ENCODE data around the gene MTMR2.
"Not testable (repeated sequence)": the region's sequence is repeated elsewhere in the genome, so short reads cannot be mapped to it uniquely, and the experiment has no call there.

MTMR2 gene

DNA sequence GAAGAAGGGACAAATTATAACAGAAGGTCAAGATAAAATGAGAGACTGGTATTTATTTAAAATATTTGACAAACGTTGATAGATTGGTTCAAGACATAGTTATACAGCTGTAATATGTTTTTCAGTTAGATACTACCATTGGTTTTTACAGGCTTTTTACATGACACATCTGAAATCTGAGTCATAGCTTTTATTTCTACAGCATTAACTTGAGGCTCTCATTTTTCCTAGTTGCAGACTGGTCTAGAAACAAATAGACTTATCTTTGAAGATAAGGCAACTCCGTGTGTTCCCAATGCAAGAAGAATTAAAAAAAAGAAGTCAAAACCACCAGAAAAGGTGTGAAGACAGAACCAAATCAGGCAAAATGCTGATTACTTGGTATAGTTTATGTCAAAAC, 102.3 kb downstream of the MTMR2 start:
- peak; percentile 75 for ATAC-seq
- TF ChIP-seq, protein P1, sequence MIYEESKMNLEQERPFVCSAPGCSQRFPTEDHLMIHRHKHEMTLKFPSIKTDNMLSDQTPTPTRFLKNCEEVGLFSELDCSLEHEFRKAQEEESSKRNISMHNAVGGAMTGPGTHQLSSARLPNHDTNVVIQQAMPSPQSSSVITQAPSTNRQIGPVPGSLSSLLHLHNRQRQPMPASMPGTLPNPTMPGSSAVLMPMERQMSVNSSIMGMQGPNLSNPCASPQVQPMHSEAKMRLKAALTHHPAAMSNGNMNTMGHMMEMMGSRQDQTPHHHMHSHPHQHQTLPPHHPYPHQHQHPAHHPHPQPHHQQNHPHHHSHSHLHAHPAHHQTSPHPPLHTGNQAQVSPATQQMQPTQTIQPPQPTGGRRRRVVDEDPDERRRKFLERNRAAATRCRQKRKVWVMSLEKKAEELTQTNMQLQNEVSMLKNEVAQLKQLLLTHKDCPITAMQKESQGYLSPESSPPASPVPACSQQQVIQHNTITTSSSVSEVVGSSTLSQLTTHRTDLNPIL (CRISPR knock-in tag; IDR thresholded peaks at IDR 0.05; ENCODE audit: low read depth), result no peak
- TF ChIP-seq, protein P2, sequence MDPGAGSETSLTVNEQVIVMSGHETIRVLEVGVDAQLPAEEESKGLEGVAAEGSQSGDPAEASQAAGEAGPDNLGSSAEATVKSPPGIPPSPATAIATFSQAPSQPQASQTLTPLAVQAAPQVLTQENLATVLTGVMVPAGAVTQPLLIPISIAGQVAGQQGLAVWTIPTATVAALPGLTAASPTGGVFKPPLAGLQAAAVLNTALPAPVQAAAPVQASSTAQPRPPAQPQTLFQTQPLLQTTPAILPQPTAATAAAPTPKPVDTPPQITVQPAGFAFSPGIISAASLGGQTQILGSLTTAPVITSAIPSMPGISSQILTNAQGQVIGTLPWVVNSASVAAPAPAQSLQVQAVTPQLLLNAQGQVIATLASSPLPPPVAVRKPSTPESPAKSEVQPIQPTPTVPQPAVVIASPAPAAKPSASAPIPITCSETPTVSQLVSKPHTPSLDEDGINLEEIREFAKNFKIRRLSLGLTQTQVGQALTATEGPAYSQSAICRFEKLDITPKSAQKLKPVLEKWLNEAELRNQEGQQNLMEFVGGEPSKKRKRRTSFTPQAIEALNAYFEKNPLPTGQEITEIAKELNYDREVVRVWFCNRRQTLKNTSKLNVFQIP (CRISPR knock-in tag; IDR thresholded peaks at IDR 0.05; ENCODE audit: borderline replicate concordance, low read depth), result no peak
- TF ChIP-seq SNAI2 (CRISPR knock-in tag; IDR thresholded peaks at IDR 0.05) (no peak), ISL1 (CRISPR knock-in tag; IDR thresholded peaks at IDR 0.05) (no peak), BACH2 (CRISPR knock-in tag; IDR thresholded peaks at IDR 0.05; ENCODE audit: borderline replicate concordance) (no peak), ESRRG (CRISPR knock-in tag; IDR thresholded peaks at IDR 0.05) (no peak), ZNF8 (CRISPR knock-in tag; IDR thresholded peaks at IDR 0.05) (no peak), ARNTL (CRISPR knock-in tag; IDR thresholded peaks at IDR 0.05; ENCODE audit: borderline replicate concordance, low read depth) (no peak), ZC3H10 (CRISPR knock-in tag; IDR thresholded peaks at IDR 0.05) (no peak), GLIS3 (CRISPR knock-in tag; IDR thresholded peaks at IDR 0.05) (no peak), OSR1 (CRISPR knock-in tag; IDR thresholded peaks at IDR 0.05) (no peak), ZFP3 (CRISPR knock-in tag; IDR thresholded peaks at IDR 0.05) (no peak), RARB (CRISPR knock-in tag; IDR thresholded peaks at IDR 0.05) (no peak), TCF4 (CRISPR knock-in tag; IDR thresholded peaks at IDR 0.05; ENCODE audit: borderline replicate concordance) (no peak)
- TF ChIP-seq, protein P3, sequence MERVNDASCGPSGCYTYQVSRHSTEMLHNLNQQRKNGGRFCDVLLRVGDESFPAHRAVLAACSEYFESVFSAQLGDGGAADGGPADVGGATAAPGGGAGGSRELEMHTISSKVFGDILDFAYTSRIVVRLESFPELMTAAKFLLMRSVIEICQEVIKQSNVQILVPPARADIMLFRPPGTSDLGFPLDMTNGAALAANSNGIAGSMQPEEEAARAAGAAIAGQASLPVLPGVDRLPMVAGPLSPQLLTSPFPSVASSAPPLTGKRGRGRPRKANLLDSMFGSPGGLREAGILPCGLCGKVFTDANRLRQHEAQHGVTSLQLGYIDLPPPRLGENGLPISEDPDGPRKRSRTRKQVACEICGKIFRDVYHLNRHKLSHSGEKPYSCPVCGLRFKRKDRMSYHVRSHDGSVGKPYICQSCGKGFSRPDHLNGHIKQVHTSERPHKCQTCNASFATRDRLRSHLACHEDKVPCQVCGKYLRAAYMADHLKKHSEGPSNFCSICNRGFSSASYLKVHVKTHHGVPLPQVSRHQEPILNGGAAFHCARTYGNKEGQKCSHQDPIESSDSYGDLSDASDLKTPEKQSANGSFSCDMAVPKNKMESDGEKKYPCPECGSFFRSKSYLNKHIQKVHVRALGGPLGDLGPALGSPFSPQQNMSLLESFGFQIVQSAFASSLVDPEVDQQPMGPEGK (CRISPR knock-in tag; IDR thresholded peaks at IDR 0.05; ENCODE audit: borderline replicate concordance), result no peak
- TF ChIP-seq, protein P4, sequence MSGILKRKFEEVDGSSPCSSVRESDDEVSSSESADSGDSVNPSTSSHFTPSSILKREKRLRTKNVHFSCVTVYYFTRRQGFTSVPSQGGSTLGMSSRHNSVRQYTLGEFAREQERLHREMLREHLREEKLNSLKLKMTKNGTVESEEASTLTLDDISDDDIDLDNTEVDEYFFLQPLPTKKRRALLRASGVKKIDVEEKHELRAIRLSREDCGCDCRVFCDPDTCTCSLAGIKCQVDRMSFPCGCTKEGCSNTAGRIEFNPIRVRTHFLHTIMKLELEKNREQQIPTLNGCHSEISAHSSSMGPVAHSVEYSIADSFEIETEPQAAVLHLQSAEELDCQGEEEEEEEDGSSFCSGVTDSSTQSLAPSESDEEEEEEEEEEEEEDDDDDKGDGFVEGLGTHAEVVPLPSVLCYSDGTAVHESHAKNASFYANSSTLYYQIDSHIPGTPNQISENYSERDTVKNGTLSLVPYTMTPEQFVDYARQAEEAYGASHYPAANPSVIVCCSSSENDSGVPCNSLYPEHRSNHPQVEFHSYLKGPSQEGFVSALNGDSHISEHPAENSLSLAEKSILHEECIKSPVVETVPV (CRISPR knock-in tag; IDR thresholded peaks at IDR 0.05), result no peak
- TF ChIP-seq, protein P5, sequence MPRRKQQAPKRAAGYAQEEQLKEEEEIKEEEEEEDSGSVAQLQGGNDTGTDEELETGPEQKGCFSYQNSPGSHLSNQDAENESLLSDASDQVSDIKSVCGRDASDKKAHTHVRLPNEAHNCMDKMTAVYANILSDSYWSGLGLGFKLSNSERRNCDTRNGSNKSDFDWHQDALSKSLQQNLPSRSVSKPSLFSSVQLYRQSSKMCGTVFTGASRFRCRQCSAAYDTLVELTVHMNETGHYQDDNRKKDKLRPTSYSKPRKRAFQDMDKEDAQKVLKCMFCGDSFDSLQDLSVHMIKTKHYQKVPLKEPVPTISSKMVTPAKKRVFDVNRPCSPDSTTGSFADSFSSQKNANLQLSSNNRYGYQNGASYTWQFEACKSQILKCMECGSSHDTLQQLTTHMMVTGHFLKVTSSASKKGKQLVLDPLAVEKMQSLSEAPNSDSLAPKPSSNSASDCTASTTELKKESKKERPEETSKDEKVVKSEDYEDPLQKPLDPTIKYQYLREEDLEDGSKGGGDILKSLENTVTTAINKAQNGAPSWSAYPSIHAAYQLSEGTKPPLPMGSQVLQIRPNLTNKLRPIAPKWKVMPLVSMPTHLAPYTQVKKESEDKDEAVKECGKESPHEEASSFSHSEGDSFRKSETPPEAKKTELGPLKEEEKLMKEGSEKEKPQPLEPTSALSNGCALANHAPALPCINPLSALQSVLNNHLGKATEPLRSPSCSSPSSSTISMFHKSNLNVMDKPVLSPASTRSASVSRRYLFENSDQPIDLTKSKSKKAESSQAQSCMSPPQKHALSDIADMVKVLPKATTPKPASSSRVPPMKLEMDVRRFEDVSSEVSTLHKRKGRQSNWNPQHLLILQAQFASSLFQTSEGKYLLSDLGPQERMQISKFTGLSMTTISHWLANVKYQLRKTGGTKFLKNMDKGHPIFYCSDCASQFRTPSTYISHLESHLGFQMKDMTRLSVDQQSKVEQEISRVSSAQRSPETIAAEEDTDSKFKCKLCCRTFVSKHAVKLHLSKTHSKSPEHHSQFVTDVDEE (CRISPR knock-in tag; IDR thresholded peaks at IDR 0.05), result no peak

DNA sequence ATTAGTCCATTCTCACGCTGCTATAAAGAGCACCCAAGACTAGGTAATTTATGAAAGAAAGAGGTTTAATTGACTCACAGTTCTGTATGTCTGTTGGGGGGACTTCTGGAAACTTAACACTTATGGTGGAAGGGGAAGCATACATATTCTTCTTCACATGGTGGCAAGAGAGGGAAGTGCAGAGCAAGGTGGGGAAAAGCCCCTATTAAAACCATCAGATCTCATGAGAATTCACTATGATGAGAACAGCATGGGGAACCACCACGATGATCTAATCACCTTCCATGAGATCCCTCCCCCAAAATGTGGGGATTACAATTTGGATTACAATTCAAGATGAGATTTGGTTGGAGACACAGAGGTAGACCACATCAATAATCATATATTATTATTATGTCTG, 107.9 kb downstream of the MTMR2 start:
- ATAC-seq, result no peak

DNA sequence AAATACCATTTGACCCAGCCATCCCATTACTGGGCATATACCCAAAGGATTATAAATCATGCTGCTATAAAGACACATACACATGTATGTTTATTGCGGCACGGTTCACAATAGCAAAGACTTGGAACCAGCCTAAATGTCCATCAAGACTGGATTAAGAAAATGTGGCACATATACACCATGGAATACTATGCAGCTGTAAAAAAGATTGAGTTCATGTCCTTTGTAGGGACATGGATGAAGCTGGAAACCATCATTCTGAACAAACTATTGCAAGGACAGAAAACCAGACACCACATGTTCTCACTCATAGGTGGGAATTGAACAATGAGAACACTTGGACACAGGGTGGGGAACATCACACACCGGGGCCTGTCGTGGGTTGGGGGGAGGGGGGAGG, 112.9 kb downstream of the MTMR2 start:
- not testable (repeated sequence) for ATAC-seq

More for the DNA sequence above, 107.9 kb downstream of the MTMR2 start:
- TF ChIP-seq, protein P4 (CRISPR knock-in tag; IDR thresholded peaks at IDR 0.05), result no peak
- TF ChIP-seq RARB (CRISPR knock-in tag; IDR thresholded peaks at IDR 0.05), result no peak
- TF ChIP-seq ZC3H10 (CRISPR knock-in tag; IDR thresholded peaks at IDR 0.05), result no peak
- TF ChIP-seq OSR1 (CRISPR knock-in tag; IDR thresholded peaks at IDR 0.05), result no peak
- no peak for TF ChIP-seq CSDC2 (CRISPR knock-in tag; IDR thresholded peaks at IDR 0.05)
- TF ChIP-seq, protein P5 (CRISPR knock-in tag; IDR thresholded peaks at IDR 0.05), result no peak
- TF ChIP-seq ARNTL (CRISPR knock-in tag; IDR thresholded peaks at IDR 0.05; ENCODE audit: borderline replicate concordance, low read depth), result no peak

DNA sequence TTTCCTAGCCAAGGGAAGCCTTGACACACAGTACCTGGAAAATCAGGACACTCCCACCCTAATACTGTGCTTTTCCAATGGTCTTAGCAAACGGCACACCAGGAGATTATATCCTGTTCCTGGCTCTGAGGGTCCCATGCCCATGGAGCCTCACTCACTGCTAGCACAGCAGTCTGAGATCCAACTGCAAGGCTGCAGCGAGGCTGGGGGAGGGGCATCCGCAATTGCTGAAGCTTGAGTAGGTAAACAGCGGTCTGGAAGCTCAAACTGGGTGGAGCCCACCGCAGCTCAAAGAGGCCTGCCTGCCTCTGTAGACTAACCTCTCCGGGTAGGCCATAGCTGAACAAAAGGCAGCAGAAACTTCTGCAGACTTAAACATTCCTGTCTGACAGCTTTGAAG, 117.4 kb downstream of the MTMR2 start:
- ATAC-seq, result not testable (repeated sequence)
